LNCaP clone FGC (cell line): ENCODE data around the gene PCDH9.
"Not testable (repeated sequence)": the region's sequence is repeated elsewhere in the genome, so short reads cannot be mapped to it uniquely, and the experiment has no call there.

ENCODE experiments used
- DNase-seq: peaks from one replicate; pipeline ENCODE4 v3.0.0-alpha.2; 2011; ENCODE audit warnings: low read depth
- H3K4me3 ChIP-seq: 2 replicates; pipeline ENCODE4 v1.5.1; 2011; ENCODE audit warnings: mild to moderate bottlenecking, low read depth, low read length, control low read depth
- CTCF ChIP-seq: IDR thresholded peaks from 2 replicates; pipeline ENCODE4 v1.5.1; 2012; ENCODE audit warnings: mild to moderate bottlenecking; ENCODE audit not compliant: control insufficient read depth, insufficient read depth; ENCODE audit errors: extremely low read depth

PCDH9 gene

GRCh38 chr13:66634384-66634783 is 595.8 kb downstream of the PCDH9 start:
- no peak for DNase-seq
- TF ChIP-seq CTCF = no peak
- H3K4me3 ChIP-seq = no peak overlapping the region

GRCh38 chr13:66627512-66627911 is 602.6 kb downstream of the PCDH9 start:
- DNase-seq = no peak
- no peak overlapping the region for H3K4me3 ChIP-seq
- no peak for TF ChIP-seq CTCF

- no peak for DNase-seq
These were observed 605.8 kb downstream of the PCDH9 start for GRCh38 chr13:66624302-66624701.

GRCh38 chr13:66623129-66623820 is 606.9 kb downstream of the PCDH9 start:
- no peak for TF ChIP-seq CTCF
- DNase-seq = no peak
- no peak overlapping the region for H3K4me3 ChIP-seq

More at GRCh38 chr13:66624302-66624701, 605.8 kb downstream of the PCDH9 start:
- no peak overlapping the region for H3K4me3 ChIP-seq
- no peak for TF ChIP-seq CTCF

GRCh38 chr13:66621906-66622447 is 608.2 kb downstream of the PCDH9 start:
- not testable (repeated sequence) for DNase-seq, H3K4me3 ChIP-seq

DNA sequence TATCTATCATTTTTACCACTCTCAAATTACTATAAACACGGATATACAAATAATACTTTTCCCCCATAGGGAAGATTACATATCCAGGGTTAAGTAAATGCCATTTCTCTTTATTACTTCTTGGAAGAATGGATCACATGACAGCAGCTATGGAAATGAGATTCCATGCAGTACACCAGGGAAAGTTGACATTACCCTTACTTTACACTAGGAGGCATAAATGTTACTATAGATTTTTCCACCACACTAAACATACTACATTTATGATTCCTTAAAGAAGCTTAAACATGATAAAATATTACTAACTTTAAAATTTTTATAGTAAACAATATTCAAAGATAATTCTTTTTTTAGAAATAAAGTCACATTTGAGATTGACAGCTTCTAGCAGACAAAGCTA is 611.4 kb downstream of the PCDH9 start:
- DNase-seq = peak; percentile 14
- H3K4me3 ChIP-seq = no peak overlapping the region
- TF ChIP-seq CTCF = peak; percentile 50

DNA sequence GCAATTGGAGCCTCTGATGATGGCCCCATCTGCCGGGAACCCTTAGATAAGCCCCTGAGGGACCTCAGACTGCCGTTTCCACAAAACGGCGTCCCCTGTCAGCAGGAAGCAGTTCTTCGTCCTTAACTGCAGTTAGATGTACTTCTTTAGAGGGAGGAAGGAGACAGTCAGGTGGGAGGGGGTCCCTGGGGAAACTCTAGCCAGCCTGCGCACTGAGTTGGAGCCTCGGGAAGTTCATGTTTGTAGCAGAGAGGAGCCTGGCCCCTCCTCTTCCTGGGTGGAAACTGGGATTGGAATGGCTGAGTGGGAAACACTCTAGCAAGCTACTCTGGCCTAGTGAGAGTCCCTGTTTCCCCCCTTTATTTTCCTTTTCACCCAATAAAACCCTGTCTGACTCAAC is 612.4 kb downstream of the PCDH9 start:
- no peak for DNase-seq
- no peak overlapping the region for H3K4me3 ChIP-seq
- no peak for TF ChIP-seq CTCF
